Measurements from ENCODE around the gene ACADM.
"Not testable (repeated sequence)": the region's sequence is repeated elsewhere in the genome, so short reads cannot be mapped to it uniquely, and the experiment has no call there.

Gene ACADM

DNA sequence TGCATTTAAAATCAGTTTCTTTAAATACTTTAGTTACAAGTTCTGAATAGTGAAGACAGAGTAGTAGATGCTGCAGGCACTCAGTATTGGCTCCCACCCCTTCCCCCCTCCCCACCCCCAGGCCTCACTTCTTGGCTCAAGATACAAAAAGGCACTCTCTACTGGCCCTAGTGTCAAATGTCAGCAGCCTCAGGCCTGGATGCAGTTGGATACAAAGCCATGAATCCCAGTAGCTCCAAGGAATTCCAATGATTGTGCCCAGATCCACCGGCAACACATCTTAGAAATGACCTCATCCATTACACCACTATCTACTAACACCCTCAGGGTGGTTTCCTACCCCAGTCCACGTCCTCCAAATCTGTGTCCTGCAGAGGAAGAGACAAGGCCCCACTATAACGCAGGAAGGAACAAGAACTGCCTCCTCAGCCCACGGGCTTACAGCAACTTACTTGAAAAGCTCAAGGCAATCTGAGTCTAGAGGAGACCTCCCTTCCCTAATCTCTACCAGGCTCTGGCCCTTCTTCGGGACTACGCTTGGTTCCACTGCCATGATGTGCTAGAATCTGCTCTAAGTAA lies 17.6 kb downstream of the ACADM start:
- no peak for DNase-seq

DNA sequence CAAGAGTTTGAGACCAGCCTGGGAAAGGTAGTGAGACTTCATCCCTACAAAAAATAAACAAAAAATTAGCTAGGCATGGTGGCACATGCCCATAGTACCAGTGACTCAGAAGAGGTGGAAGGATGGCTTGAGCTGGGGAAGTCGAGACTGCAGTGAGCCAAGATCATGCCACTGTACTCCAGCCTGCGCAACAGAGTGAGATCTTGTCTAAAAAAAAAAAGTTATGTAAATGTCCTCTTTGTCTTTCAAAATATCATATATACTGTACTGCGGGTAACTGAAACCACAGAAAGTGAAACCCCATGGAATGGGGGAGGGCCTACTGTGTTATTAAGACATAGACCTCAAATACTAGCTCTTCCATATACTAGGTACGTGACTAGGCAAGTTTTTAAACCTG lies 20.8 kb downstream of the ACADM start:
- DNase-seq, result no peak

DNA sequence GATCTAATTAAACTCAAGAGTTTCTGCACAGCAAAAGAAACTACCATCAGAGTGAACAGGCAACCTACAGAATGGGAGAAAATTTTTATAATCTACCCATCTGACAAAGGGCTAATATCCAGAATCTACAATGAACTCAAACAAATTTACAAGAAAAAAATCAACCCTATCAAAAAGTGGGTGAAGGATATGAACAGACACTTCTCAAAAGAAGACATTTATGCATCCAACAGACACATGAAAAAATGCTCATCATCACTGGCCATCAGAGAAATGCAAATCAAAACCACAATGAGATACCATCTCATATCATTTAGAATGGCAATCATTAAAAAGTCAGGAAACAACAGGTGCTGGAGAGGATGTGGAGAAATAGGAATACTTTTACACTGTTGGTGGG lies 32.7 kb downstream of the ACADM start:
- not testable (repeated sequence) for DNase-seq

DNA sequence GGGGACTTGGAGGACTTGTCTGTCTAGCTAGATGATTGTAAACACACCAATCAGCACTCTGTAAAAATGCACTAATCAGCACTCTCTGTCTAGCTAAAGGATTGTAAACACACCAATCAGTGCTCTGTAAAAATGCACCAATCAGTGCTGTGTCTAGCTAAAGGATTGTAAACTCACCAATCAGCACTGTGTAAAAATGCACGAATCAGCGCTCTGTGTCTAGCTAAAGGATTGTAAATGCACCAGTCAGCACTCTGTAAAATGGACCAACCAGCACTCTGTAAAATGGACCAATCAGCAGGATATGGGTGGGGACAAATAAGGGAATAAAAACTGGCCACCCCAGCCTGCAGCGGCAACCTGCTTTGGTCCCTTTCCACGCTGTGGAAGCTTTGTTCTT lies 34.0 kb downstream of the ACADM start:
- not testable (repeated sequence) for DNase-seq

DNA sequence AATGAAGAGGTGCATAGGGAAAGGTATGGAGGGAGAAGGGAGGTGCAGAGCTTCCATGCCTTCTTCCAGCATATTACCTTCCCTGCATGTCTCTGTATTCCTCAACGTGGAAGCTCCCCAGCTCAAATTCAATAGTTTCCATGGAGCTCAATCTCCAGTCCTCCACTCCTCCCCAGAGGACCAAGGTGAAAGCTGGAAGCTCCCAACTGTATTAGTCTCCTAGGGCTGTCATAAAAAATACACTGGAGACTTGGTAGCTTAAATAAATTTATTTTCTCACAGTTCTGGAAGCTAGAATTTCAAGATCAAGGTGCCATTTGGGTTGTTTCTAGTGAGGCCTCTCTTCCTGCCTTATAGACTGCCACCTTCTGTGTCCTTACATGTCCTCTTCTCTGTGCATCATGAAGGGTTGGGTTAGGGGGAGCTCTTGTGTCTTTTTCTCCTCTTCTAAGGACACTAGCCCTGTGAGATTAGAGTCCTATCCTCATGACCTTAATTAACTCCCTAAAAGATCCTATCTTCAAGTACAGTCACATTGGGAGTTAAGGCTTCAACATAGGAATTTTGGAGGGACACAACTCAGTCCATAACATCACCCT lies 39.6 kb downstream of the ACADM start:
- DNase-seq, result no peak

DNA sequence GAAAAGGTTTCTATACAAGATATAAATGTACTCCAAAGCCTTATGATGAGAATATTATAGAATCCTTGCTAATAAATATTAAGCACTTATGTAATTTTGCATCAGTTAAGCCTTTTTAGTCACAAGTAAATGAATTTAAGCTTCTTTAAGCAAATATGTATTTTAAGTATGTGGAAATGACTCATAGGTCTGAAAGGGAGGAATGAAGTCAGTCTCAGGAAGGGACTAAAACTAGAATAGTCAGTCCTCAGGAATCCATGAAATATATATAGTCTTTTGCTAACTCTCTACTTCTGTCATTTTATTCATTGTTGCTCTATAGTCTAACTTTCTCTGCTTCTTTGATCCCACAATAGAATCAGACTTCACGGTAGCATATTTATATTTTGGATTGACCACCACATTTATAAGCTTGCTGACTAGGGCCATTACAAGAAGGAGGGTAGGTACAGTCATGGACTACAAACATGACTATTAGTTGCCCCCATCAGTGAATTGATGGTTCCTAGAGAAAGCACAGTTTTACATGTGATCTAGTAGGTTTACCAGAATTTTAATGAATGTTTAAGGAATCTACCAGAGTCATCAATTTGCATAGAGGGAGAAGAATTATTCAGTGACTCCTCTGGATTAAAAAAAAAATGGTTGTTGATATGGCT lies 41.3 kb downstream of the ACADM start:
- no peak for DNase-seq

DNA sequence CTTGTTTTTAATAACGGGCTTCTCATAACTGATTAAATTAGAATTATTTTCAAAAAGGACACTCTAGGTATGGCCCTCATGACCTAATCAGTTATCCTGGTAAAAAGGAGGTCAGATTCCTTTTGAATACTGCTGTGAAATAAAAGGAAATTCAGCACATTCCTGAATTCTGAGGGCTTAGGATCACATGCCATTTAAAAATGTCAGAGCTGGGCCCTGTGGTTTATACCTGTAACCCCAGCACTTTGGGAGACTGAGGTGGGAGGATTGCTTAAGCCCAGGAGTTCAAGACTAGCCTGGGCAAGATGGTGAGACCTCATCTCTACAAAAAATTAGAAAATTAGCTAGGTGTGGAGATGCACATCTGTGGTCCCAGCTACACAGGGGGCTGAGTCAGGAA lies 43.5 kb downstream of the ACADM start:
- DNase-seq, result no peak

DNA sequence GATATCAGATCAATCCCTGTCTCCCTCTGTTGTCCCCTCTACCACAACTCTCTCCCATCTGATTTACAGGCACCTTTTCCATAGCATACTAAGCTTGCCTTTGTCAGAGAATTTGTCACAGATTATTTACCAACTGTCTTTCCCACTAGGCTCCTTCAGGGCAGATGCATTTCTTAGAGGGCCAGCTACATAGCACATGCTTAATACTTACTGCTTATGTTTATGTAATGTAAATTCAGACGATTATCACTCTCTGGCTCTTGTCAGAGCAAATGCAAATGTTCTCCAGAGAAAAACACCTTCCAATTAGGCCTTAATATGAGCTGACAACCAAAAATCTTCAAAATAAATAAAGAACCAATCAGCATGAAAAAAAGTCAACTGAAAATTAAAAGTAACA lies 46.3 kb downstream of the ACADM start:
- no peak for DNase-seq

DNA sequence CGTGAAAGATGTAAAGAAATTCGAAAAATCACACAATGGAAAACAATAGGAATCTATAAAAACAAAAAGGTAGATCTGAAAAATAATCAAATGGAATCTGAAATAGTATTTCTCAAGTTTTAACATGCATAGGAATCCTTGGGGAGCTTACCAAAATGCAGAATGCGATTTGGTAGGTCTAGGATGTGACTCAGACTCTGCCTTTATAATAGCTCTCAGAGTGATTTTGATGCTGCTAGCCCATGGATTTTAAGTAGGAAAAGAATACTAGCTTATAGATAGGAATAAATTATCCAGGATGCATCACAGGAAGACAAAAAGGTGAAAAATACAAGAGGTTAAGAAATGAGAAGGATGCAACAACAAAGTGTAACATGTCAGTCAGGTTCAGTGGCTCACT lies 47.5 kb downstream of the ACADM start:
- DNase-seq, result no peak

DNA sequence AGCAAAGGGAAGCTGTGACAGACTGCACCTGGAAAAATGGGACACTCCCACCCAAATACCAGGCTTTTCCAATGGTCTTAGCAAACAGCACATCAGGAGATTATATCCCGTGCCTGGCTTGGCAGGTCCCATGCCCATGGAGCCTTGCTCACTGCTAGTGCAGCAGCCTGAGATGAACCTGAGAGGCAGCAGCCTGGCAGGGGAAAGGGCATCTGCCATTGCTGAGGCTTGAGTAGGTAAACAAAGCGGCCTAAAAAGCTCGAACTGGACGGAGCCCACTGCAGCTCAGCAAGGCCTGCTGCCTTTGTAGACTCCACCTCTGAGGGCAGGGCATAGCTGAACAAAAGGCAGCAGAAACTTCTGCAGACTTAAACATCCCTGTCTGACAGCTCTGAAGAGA lies 53.3 kb downstream of the ACADM start:
- not testable (repeated sequence) for DNase-seq

DNA sequence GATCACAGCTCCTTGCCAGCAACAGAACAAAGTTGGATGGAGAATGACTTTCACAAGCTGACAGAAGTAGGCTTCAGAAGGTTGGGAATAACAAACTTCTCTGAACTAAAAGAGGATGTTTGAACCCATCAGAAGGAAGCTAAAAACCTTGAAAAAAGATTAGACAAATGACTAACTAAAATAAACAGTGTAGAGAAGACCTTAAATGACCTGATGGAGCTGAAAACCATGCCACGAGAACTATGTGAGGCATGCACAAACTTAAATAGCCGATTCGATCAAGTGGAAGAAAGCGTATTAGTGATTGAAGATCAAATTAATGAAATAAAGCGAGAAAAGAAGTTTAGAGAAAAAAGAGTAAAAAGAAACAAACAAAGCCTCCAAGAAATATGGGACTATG lies 54.2 kb downstream of the ACADM start:
- not testable (repeated sequence) for DNase-seq

DNA sequence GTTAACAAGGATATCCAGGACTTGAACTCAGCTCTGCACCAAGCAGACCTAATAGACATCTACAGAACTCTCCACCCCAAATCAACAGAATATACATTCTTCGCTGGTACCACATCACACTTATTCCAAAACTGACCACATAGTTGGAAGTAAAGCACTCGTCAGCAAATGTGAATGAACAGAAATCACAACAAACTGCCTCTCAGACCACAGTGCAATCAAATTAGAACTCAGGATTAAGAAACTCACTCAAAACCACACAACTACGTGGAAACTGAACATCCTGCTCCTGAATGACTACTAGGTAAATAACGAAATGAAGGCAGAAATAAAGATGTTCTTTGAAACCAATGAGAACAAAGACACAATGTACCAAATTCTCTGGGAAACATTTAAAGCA lies 55.7 kb downstream of the ACADM start:
- DNase-seq, result not testable (repeated sequence)

DNA sequence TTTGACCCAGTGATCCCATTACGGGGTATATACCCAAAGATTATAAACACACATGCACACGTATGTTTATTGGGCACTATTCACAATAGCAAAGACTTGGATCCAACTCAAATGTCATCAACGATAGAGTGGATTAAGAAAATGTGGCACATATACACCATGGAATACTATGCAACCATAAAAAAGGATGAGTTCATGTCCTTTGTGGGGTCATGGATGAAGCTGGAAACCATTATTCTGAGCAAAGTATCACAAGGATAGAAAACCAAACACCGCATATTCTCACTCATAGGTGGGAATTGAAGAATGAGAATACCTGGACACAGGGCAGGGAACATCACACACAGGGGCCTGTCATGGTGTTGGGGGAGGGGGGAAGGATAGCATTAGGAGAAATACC lies 59.4 kb downstream of the ACADM start:
- DNase-seq, result not testable (repeated sequence)

DNA sequence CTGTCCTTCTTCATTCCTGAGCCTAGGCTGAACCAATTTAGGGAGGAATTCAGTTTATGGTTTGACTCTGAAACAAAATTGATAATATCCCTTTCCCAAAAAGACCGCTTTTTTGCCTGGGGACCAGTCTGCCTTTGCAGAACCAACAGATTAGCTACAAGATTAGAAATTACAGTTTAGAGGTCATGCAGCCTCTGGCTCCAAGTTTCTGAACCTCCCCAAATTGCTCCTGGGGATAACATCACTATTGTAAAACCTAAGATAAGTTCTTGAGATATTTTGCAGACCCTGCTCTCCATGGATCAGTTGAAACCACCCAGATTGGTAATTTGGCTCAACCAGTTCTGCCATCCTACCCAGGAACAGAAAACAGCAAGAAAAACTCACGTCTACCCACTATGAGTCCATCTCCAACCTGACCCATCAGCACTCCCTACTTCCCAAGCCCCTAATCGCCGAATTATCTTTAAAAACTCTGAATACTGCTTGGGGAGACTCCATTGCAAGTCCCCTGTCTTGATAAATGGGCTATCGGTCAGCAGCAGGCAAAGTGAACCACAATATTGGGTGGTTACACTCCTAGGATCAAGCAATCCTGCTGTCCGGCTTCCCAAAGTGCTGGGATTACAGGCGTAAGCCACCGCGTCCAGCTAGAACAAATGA lies 60.9 kb downstream of the ACADM start:
- no peak for DNase-seq

DNA sequence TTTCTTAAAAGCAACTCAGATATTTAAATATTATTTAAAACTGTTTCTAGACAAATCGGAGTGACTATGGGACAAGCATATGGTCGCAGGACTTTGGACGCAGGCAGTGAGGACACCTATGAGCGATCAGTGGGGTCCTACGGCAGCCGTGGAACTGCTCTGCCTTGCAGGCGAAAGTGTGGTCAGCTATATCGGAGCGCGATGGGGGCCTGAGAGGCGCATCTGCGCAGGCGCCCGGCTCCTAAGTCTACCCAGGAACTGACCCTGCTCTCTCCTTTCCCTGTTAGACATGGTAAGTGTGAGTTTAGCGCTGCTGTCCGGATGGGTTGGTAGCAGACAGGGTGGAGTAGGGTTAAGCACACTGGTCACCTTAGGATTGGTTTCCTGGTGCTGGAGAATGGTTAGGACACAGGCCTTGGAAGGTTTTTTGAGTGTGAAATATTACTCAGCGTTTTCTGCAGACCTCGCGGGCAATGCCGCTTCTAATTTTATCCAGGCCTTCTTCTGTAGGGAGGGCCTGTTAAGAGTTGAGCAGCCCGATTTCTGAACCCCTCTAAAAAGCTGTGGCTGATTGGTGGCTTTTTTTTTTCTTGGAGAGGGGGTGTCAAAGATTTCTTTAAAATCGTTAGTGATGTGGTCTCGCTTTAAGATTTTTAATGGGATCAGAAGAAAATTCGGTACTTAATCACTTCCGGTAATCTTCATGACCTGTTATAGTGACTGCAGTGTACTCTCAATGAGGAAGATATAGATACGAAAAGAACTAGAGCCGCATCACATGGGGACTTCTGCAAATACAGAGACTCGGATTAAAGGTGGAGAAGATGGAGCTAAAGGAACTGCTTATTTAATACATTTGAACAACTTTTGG lies 61.7 kb downstream of the ACADM start, which contains the start of gene RABGGTB:
Gene RABGGTB, plus strand, starts transcription at position 274 of the 871 bp plus-strand sequence. Its CDS starts 16 bp downstream, at position 290.
- DNase-seq, result peak; percentile 23

DNA sequence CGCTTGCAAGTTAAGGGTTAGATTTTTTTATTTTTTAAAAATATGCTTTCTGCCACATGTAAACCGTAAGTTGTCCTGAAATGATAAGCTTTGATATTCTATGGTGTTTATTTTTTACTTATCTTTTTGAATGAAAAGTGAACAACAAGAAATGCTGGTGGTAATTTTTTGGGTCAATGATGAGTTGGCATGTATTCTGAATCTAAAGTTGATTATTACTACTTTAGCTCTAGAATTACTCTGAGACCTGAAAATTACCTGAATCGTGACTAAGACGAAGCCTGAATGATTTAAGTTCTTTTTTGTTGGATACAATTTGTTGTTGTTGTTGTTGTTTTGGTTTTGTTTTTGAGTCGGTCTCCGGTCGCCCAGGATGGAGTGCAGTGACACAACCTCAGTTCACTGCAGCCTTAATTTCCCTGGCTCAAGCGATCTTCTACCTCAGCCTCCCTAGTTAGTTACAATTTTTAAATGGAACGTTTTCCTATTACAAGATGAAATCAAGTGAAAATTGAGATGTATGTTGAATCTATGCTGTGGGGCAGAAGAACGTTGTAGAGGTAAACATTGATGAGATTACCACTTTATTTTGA lies 62.5 kb downstream of the ACADM start:
- DNase-seq, result no peak

DNA sequence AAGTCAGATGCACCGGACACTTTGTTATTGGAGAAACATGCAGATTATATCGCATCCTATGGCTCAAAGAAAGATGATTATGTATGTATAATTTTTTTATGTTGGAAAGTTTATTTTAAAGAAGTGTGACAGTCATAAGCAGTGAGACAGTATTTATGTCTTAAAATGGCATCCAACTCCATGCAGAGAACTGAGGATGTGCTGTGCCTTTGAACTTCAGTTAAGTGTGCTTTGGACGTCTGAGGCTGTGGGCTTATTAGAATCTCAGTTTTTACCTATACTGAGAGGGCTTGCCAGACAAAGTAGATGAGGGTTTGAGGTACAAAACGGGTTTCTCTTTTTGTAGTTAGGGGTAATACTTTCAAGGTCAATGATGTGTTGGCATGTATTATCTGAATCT lies 63.0 kb downstream of the ACADM start:
- no peak for DNase-seq

DNA sequence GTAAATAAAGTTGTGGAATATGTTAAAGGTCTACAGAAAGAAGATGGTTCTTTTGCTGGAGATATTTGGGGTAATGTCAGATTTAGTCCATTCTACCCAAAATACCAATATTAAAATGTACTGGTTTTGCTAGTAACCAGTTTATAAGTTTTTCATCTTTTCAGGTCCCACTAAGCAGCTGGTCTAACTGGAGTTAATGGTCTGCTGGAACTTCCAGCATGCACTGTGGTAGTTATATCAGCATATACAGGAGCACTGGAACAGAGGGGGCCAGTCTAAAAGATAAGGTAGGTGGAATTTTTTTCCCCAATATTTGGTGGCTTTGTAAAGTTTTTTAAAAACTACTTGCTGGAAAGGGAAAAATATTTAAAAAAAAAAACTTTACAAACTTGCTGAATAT lies 65.5 kb downstream of the ACADM start:
- DNase-seq, result no peak

DNA sequence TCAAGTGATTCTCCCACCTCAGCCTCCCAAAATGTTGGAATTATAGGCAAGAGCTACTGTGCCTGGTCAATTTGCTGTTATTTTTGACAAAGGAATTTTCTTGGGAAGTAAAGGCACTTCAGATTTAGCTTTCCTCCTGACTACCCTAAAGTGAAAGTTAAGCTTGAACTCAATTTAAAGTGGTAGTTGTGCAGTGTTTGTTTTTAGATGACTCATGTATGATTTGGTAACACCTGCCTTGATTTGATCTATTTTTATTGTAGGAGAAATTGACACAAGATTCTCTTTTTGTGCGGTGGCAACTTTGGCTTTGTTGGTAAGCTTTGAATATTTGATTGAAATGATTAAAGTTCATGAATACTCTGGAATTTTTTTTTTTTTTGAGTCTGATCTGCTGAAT lies 66.5 kb downstream of the ACADM start:
- DNase-seq, result no peak

DNA sequence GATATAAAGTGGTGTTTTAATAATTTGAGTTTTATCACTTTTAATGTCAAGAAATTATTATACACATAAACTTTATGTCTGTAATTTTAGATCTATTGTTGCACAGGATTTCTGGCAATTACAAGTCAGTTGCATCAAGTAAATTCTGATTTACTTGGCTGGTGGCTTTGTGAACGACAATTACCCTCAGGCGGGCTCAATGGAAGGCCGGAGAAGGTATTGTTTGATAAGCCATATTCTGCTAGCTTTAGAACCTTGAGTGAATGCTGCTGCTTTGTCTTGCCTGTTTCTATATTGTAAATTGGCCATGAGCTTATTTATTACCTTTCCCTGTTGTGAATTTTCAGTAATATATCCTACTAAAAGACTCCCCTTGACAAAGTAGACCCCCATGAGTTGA lies 67.6 kb downstream of the ACADM start:
- DNase-seq, result no peak

DNA sequence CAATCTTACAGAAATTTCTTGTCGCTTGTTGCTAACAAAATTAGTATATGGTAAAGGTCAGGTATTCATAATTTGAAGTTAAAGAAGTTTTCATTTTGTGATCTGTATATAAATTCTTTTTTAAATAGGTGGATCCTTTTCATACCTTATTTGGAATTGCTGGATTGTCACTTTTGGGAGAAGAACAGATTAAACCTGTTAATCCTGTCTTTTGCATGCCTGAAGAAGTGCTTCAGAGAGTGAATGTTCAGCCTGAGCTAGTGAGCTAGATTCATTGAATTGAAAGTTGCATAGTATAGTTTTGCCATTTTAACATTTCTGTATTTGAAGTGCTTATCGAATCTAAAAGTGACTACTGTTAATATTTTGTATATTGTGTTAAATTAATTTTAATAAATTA lies 69.9 kb downstream of the ACADM start:
- DNase-seq, result no peak

DNA sequence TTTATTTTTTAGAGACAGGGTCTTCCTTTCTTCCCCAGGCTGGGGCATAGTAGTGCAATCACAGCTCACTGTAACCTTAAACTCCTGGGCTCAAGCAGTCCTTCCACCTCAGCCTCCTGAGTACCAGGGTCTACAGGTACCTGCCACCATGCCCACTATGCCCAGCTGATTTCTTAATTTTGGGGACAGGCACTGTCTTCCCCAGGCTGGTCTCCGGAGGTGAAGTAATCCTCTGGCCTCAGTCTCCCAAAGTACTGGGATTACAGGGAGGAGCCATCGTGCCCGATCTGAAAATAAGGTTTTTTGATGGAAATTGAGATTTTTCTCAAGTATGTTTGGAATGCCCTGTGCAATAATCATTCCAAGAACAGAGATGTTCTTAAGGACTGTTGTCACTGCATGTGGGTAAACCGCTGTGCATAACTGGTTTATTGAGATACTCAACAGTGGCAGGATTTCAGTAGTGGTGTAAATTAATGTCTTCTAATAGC lies 71.2 kb downstream of the ACADM start:
- DNase-seq, result no peak
